ENCODE data around the gene DCHS1. TPM values are rescaled to one million over a fixed set of nuclear protein-coding genes. Genes with fewer than 3 reads are reported as not detected.

Gene DCHS1
- polyA plus RNA-seq, 1 experiment = 8.7 TPM

DNA sequence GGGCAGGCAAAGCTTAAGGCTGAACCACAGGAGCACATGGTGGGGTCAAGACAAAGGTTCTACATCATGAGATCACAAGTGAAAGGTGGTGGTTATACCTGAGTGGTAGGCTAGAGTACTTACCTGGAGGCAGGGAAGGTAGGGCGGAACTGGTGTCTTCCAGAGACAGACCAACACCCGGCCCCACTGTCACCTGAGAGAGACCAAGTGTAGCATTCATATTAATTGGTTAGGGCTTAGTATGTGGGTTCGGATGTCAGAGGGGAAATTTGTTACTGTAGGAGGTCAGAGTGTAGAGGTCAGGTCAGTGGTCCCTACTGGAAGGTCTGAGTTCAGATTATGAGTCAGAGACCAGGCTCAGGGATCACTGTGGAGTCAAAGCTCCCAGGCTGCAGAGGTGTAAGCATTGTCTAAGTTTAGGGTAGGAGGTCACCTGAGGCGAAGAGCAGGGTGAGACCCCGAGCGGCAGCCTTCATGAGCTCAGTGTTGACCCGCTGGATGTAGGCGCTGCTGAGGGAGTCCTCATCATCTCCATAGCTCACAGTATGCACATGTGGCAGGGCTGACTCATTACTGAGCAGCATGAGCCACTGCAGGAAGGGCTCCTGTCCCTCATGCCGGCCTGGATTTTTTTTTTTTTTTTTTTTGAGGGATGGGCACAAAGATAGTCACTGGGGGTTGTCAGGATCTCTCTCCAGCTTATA lies 39.6 kb downstream of the DCHS1 start:
- ChIA-PET POLR2A (no interaction called here), CTCF (interaction anchor here (1.1 kb wide), 1 partner anchor 68 kb away, joined by 7 read pairs; the partner anchor contains the start of gene MRPL17)
- DNase-seq (ENCODE audit: low read depth, low spot score) = no peak

DNA sequence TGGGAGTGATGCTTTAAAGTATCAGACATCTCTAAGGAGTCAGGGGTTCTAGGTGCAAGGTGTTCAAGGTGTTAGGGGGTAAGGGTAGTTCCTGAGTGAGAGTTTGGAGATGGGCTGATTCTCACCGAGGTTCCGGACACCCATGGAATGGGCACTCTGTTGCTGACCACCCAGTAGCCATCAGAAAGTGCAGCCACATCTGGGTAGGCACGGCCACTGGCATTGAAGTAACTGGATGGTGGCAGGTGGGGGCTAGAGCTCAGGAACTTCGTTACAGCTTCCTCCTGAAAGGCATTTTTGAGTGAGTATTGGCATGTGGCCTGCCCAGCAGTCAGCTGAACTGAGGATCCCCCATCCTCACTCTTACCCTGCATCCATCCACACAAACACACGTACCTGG lies 40.6 kb downstream of the DCHS1 start:
- Histone ChIP-seq H3K27ac (ENCODE audit: low read depth, low read length) (no peak overlapping the region), H3K9me3 (ENCODE audit: control insufficient read depth, insufficient read depth, low read length) (no peaks in the 10 kb centered on the region; the same call in 1 of the 2 replicates), H3K4me3 (ENCODE audit: low read depth, low read length) (no peak overlapping the region), H3K27me3 (ENCODE audit: control insufficient read depth, insufficient read depth, low read length) (no peaks in the 10 kb centered on the region)
- CTCF ChIA-PET = no interaction called here
- TF ChIP-seq, protein P1, sequence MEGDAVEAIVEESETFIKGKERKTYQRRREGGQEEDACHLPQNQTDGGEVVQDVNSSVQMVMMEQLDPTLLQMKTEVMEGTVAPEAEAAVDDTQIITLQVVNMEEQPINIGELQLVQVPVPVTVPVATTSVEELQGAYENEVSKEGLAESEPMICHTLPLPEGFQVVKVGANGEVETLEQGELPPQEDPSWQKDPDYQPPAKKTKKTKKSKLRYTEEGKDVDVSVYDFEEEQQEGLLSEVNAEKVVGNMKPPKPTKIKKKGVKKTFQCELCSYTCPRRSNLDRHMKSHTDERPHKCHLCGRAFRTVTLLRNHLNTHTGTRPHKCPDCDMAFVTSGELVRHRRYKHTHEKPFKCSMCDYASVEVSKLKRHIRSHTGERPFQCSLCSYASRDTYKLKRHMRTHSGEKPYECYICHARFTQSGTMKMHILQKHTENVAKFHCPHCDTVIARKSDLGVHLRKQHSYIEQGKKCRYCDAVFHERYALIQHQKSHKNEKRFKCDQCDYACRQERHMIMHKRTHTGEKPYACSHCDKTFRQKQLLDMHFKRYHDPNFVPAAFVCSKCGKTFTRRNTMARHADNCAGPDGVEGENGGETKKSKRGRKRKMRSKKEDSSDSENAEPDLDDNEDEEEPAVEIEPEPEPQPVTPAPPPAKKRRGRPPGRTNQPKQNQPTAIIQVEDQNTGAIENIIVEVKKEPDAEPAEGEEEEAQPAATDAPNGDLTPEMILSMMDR (IDR thresholded peaks at IDR 0.05; ENCODE audit: low read depth, low read length) = no peak
- POLR2A ChIA-PET = no interaction called here
- DNase-seq (ENCODE audit: low read depth, low spot score) = no peak

More for the DNA sequence above, 39.6 kb downstream of the DCHS1 start:
- no peak overlapping the region for H3K4me3 ChIP-seq (ENCODE audit: low read depth, low read length)
- no peak overlapping the region for H3K27ac ChIP-seq (ENCODE audit: low read depth, low read length)
- TF ChIP-seq, protein P1 (IDR thresholded peaks at IDR 0.05; ENCODE audit: low read depth, low read length) = no peak
- no peaks in the 10 kb centered on the region; the same call in 1 of the 2 replicates for H3K9me3 ChIP-seq (ENCODE audit: control insufficient read depth, insufficient read depth, low read length)
- no peaks in the 10 kb centered on the region for H3K27me3 ChIP-seq (ENCODE audit: control insufficient read depth, insufficient read depth, low read length)

DNA sequence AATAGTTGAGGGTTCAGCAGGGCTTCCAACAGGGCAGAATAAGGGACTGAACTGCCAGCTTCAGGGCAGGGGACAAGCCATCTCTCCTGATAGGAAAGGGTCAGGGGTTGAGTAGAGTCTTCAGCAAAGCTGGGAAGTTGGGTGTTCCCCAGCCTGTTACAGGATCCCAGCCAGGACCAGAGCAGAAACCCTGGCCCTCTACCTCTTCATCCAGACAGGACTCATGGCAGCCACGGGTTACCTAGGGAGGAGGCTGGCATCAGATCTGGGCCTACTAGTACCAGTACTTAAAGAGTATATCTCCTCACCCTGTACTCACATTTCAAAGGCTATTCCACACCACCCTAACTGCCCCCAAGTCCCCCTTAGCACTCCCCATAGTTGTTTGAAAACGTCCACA lies 41.2 kb downstream of the DCHS1 start:
- POLR2A ChIA-PET = no interaction called here
- no peak for DNase-seq (ENCODE audit: low read depth, low spot score)
- no peaks in the 10 kb centered on the region; the same call in 1 of the 2 replicates for H3K9me3 ChIP-seq (ENCODE audit: control insufficient read depth, insufficient read depth, low read length)
- TF ChIP-seq, protein P1 (IDR thresholded peaks at IDR 0.05; ENCODE audit: low read depth, low read length) = no peak
- H3K4me3 ChIP-seq (ENCODE audit: low read depth, low read length) = no peak overlapping the region
- CTCF ChIA-PET = no interaction called here
- H3K27ac ChIP-seq (ENCODE audit: low read depth, low read length) = no peak overlapping the region
- H3K27me3 ChIP-seq (ENCODE audit: control insufficient read depth, insufficient read depth, low read length) = no peaks in the 10 kb centered on the region

DNA sequence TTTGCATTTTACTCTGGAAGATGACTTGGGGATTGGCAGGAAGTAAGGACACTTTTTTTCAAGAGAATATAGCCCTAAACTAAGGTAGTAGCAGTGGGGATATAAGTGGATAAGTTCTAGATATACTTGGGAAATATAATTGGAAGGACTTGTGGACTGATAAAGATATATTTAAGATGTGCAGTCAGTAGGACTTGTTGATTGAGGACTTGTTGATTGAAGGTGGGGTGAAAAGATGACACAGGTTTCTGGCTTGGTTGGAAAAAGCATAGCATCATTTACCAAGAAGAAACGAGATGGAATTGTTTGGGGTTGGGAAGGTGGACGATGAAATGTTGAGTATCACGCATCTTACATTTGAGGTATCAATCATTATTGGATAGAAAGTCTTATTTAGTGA lies 42.1 kb downstream of the DCHS1 start:
- H3K4me3 ChIP-seq (ENCODE audit: low read depth, low read length) = no peak overlapping the region
- H3K27me3 ChIP-seq (ENCODE audit: control insufficient read depth, insufficient read depth, low read length) = no peaks in the 10 kb centered on the region
- ChIA-PET POLR2A (no interaction called here), CTCF (interaction anchor here (0.9 to 2.9 kb wide), 5 partner anchors 11 to 93 kb away, joined by 3 to 15 read pairs (median 5); partner anchors contain the start of gene MRPL17)
- no peak for DNase-seq (ENCODE audit: low read depth, low spot score)
- H3K27ac ChIP-seq (ENCODE audit: low read depth, low read length) = no peak overlapping the region
- H3K9me3 ChIP-seq (ENCODE audit: control insufficient read depth, insufficient read depth, low read length) = no peaks in the 10 kb centered on the region; the same call in 1 of the 2 replicates
- TF ChIP-seq, protein P1 (IDR thresholded peaks at IDR 0.05; ENCODE audit: low read depth, low read length) = no peak

Measured in AG04450 (cell line).